Motor neuron (in vitro differentiated cells): ENCODE data around the gene TWIST2. TPM values are rescaled to one million over a fixed set of nuclear protein-coding genes. Genes with fewer than 3 reads are reported as not detected.

Experiments used
- ATAC-seq, 8 experiments: fragments of 200-7000 bp; cut with Tn5 transposase; replicated peaks in 6 of 8; 2 replicates each; pipeline ENCODE4 v1.8.0; 2021; ENCODE audit warnings: mild to moderate bottlenecking in 8 of 8, moderate library complexity in 8 of 8
- H3K27ac ChIP-seq, 2 donors: fragments of 250-450 bp; sonication (Bioruptor Pico); 2 replicates each; pipeline ENCODE4 v1.9.0; 2021; ENCODE audit warnings: antibody characterized with exemption in 2 of 2, mild to moderate bottlenecking in 2 of 2, moderate library complexity in 1 of 2
- H3K4me1 ChIP-seq, 2 donors: fragments of 250-450 bp; sonication (Bioruptor Pico); replicated peaks in 1 of 2; 2 replicates each; pipeline ENCODE4 v1.6.1; 2021; ENCODE audit warnings: antibody characterized with exemption in 2 of 2, mild to moderate bottlenecking in 2 of 2, moderate library complexity in 1 of 2
- H3K4me3 ChIP-seq, 5 donors: fragments of 250-450 bp; sonication (Bioruptor Pico); 2 replicates each; pipeline ENCODE4 v1.9.0; 2021; ENCODE audit warnings: antibody characterized with exemption in 5 of 5, mild to moderate bottlenecking in 5 of 5, moderate library complexity in 4 of 5
- WGBS, 10 experiments: fragments of 450-650 bp; shearing (Covaris generic); methylation state at CpG; one replicate each; pipeline ENCODE4 v1.0.0; 2022; 5-methylcytosine and 5-hydroxymethylcytosine counted together
- in situ Hi-C, 9 experiments: fragments of 400-800 bp; cut with MboI; loops; one replicate each; pipeline ENCODE4 v1.15.0; 2021; ENCODE audit warnings: low sequenced_read_pairs in 9 of 9, low pct_unique_long_range_greater_than_20kb in 2 of 9; ENCODE audit not compliant: unreplicated experiment in 9 of 9
- total RNA-seq, 8 experiments: library from RNA; unstranded; fragments of 300-600 nt; gene quantifications; 2 replicates each; pipeline versions ENCODE4 v1.2.3 to v1.2.4, GENCODE V29; 2022

TWIST2 gene
- total RNA-seq, 8 experiments from 2014 or later: 1.00 to 41.3 (median 9.5) TPM; not detected in 3

DNA sequence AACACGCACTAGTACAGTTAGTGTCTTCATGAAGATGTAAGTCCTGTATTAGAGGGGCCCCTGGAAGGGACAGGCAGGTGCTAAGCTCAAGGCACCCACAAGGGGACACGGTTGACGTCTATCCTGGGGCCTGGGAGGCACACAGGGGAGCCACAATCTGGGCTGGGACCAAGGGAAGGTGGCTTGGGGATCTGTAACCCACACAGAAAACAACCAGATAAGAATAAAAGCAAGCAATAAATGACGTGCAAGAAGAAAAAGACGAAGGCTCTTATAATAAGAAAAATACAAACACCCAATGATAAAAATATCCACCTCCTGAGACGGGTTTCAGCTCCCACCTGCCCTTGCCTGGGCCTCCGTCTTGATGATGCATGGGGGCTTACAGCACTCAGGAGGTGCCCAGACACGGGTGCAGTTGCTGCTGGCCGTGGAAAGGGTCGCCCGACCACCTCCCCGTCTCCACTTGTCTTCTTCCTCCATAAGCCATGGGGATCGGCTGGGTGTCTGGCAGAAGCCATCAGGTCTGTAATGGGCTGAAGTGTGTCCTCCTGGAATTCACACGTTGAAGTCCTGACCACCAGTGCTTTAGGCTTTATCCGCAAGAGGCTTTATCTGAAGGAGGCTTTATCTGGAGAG is 73.9 kb downstream of the TWIST2 start:
- Histone ChIP-seq H3K27ac (no peak overlapping the region), H3K4me3 (no peak overlapping the region), H3K4me1 (peaks cover 13 to 26% of the 10 kb centered on the region in 2 donors)
- 50 to 92% (median 85%) methylated on average over 2 to 8 of the region's 15 CpGs; no CpG with 5 or more reads in 2 of the 10 experiments for WGBS, 10 experiments
- in situ Hi-C loops: no loop called here
- ATAC-seq: no peak

DNA sequence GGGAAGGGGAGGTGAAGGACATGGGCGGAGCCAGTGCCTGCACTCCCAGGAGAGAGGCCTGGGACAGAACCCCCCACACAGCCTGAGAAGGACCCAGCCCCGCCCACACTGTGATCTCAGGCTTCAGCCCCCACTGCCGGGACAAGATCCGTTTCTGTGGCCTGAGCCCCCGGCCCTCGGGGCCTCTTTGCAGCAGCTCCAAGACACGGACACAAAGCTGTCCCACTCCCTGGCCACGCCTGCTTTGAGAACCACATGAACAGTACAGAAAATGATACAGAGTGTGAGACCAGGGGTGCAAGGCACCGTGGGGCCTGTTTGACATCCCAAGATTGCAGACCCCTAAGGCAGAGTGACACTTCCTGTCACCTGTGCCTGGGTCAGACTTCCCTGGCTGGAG is 74.5 kb downstream of the TWIST2 start:
- in situ Hi-C loops: no loop called here
- Histone ChIP-seq H3K4me3 (no peak overlapping the region), H3K27ac (no peak overlapping the region), H3K4me1 (peaks cover 13 to 26% of the 10 kb centered on the region in 2 donors)
- 100% methylated on average over 2 of the region's 9 CpGs; no CpG with 5 or more reads in 9 of the 10 experiments for WGBS, 10 experiments
- ATAC-seq: peak in 2 of 8 experiments; percentile 17 to 23

GRCh38 chr2:238924032-238924431 is 76.1 kb downstream of the TWIST2 start:
- peaks cover 13 to 27% of the 10 kb centered on the region in 2 donors for H3K4me1 ChIP-seq
- WGBS, 10 experiments: 50 to 100% (median 75%) methylated on average over 1 to 12 of the region's 14 CpGs; no CpG with 5 or more reads in 2 of the 10 experiments
- in situ Hi-C loops: no loop called here
- no peak for ATAC-seq
- H3K4me3 ChIP-seq: no peak overlapping the region
- no peak overlapping the region for H3K27ac ChIP-seq

GRCh38 chr2:238924796-238925195 is 76.9 kb downstream of the TWIST2 start:
- H3K4me3 ChIP-seq: no peak overlapping the region
- 60 to 100% (median 82%) methylated on average over 1 to 6 of the region's 13 CpGs; no CpG with 5 or more reads in 3 of the 10 experiments for WGBS, 10 experiments
- no peak for ATAC-seq
- H3K4me1 ChIP-seq: peaks cover 19 to 33% of the 10 kb centered on the region in 2 donors
- in situ Hi-C loops: no loop called here
- no peak overlapping the region for H3K27ac ChIP-seq

DNA sequence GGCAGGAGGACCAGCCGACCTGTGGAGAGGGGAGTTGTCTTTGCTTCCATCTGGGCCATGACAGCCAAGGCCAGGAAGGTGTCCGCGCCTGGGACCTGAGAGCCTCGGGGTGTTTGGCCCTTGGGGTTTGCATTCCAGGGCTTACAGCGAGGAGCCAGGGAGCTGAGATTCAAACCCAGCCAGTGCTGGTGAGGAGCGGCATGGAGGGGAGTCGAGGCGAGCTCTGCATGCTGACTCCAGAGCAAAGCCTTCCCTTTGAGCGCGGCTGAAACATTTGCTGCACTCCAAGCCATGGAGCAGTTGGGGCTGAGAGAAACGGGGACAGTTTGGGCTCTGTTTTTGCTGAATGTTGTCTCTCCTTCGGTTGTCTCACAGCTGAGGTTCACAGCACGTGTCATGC is 77.4 kb downstream of the TWIST2 start:
- in situ Hi-C loops: no loop called here
- no peak for ATAC-seq
- Histone ChIP-seq H3K4me1 (peaks cover 23 to 30% of the 10 kb centered on the region in 2 donors), H3K27ac (no peak overlapping the region), H3K4me3 (no peak overlapping the region)
- WGBS, 10 experiments: 71 to 93% (median 83%) methylated on average over 1 to 9 of the region's 13 CpGs; no CpG with 5 or more reads in 5 of the 10 experiments

DNA sequence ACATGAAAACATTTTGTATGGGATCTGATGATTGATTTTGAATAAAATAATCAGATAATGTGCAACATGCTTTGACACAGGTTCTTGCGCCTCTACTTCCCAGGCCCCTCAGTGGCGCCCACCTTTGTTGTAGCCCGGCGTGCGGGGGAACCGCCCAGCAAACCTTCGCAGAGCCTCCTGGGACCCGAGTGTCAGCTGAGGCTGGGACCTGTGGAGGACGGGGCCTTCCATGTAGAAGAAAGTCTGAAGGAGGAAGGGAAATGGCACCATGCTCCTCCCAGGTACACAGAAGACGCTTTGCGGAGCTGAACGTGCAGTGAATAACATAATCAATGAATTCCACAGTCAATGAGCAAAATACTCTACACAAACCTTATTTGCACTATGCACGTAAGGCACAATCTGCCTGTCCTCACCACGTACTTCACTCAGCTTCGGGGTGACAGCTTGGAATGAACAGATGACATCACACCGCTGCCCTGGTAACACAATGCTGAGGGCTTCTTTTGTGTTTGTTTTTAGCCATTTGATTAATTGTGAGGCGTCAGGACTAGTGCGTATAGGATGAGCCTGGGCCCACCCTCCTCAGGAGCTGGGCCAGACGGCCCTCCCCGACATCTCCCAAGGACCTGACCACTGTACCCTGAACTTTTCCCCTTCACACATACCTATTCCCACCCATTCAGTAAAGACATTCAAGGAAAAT is 78.1 kb downstream of the TWIST2 start:
- in situ Hi-C loops: no loop called here
- Histone ChIP-seq H3K4me3 (no peak overlapping the region), H3K4me1 (peaks cover 23 to 29% of the 10 kb centered on the region in 2 donors), H3K27ac (no peak overlapping the region)
- WGBS, 10 experiments: 43 to 95% (median 78%) methylated on average over 3 to 18 of the region's 20 CpGs; no CpG with 5 or more reads in 3 of the 10 experiments
- peak in 5 of 8 experiments; percentile 87 to 93 (median 90) for ATAC-seq

GRCh38 chr2:238926761-238927611 is 79.1 kb downstream of the TWIST2 start:
- in situ Hi-C loops: no loop called here
- Histone ChIP-seq H3K4me3 (no peak overlapping the region), H3K4me1 (peaks cover 22 to 28% of the 10 kb centered on the region in 2 donors), H3K27ac (no peak overlapping the region)
- WGBS, 10 experiments: 80 to 100% (median 92%) methylated on average over 1 to 9 of the region's 24 CpGs; no CpG with 5 or more reads in 5 of the 10 experiments
- no peak for ATAC-seq

GRCh38 chr2:238927746-238928519 is 80.0 kb downstream of the TWIST2 start:
- in situ Hi-C loops: no loop called here
- Histone ChIP-seq H3K27ac (no peak overlapping the region), H3K4me1 (peaks cover 17 to 19% of the 10 kb centered on the region in 2 donors), H3K4me3 (no peak overlapping the region)
- WGBS, 10 experiments: 82 to 100% (median 94%) methylated on average over 1 to 6 of the region's 14 CpGs; no CpG with 5 or more reads in 3 of the 10 experiments
- ATAC-seq: no peak

DNA sequence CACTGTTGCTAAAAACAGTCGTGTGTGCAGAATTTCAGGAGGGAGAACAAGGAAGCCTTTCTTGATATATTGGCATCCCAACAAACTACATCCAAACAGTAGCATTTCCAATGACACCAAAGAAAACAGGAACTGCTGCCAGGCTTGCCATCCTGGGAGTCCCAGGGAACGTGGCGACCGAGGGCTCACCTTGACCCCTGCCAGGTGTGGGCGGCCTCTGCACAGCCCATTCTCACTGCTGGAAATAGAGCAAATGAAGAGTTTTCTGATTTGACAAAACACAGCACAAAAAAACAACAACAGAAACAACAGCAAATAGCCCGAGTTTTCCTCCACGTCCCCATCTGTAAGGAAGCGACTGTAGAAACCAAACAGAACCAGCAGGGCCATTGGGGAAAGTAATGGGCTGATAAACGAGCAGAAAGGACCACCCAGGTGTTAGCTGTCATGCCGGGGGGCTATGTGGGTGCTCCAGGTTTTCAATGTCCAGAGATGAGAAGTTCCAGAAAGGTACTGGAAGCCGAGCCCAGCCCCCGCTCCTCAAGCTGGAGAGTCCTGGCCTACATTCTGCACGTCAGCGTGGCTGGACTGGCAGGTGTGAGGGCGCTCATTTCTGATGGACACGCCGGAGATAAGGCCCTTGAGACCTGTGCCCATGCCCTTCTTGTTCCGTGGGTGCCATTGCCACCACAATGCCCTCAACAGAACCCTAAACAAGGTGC is 80.8 kb downstream of the TWIST2 start:
- ATAC-seq: no peak
- in situ Hi-C loops: no loop called here
- WGBS, 10 experiments: 60 to 93% (median 75%) methylated on average over 1 to 13 of the region's 18 CpGs; no CpG with 5 or more reads in 4 of the 10 experiments
- Histone ChIP-seq H3K27ac (no peak overlapping the region), H3K4me1 (peaks cover 17 to 19% of the 10 kb centered on the region in 2 donors), H3K4me3 (no peak overlapping the region)

- H3K27ac ChIP-seq: no peak overlapping the region
- H3K4me3 ChIP-seq: no peak overlapping the region
Measured at GRCh38 chr2:238929242-238930081, 81.6 kb downstream of the TWIST2 start.

GRCh38 chr2:238930216-238930615 is 82.3 kb downstream of the TWIST2 start:
- Histone ChIP-seq H3K27ac (no peak overlapping the region), H3K4me3 (no peak overlapping the region), H3K4me1 (peaks cover 17 to 19% of the 10 kb centered on the region in 2 donors)
- in situ Hi-C loops: no loop called here
- 20 to 95% (median 85%) methylated on average over 2 to 5 of the region's 6 CpGs; no CpG with 5 or more reads in 3 of the 10 experiments for WGBS, 10 experiments
- ATAC-seq: no peak

More at GRCh38 chr2:238929242-238930081, 81.6 kb downstream of the TWIST2 start:
- peak; percentile 27 to 95 (median 72) for ATAC-seq
- 8 to 93% (median 61%) methylated on average over 3 to 11 of the region's 12 CpGs for WGBS, 10 experiments
- in situ Hi-C loops: no loop called here
- H3K4me1 ChIP-seq: peaks cover 17 to 19% of the 10 kb centered on the region in 2 donors
